Esophagus (tissue), 2 donors: ENCODE results near the gene AVL9. TPM values are rescaled to one million over a fixed set of nuclear protein-coding genes. Genes with fewer than 3 reads are reported as not detected.
A peak's percentile ranks its signal among the peaks of the same experiment; 100 is the strongest.
"Not testable (repeated sequence)": the region's sequence is repeated elsewhere in the genome, so short reads cannot be mapped to it uniquely, and the experiment has no call there.

Source experiments
- H3K27ac ChIP-seq, 2 donors: one replicate each; pipeline ENCODE4 v1.5.1; 2013; ENCODE audit warnings: low read depth in 2 of 2, mild to moderate bottlenecking in 2 of 2, inconsistent platforms in 1 of 2, low read length in 1 of 2, moderate library complexity in 1 of 2
- H3K27me3 ChIP-seq, 2 donors: one replicate each; pipeline ENCODE4 v1.6.1; 2013; ENCODE audit warnings: low read length in 2 of 2, control low read depth in 1 of 2, mild to moderate bottlenecking in 1 of 2; ENCODE audit not compliant: insufficient read depth in 2 of 2, control insufficient read depth in 1 of 2
- H3K36me3 ChIP-seq, 2 donors: one replicate each; pipeline ENCODE4 v1.6.1; 2013; ENCODE audit warnings: low read length in 1 of 2; ENCODE audit not compliant: control insufficient read depth in 2 of 2, insufficient read depth in 2 of 2
- H3K4me1 ChIP-seq, 2 donors: one replicate each; pipeline ENCODE4 v1.6.1; 2013; ENCODE audit warnings: low read length in 1 of 2; ENCODE audit not compliant: control insufficient read depth in 2 of 2, insufficient read depth in 2 of 2
- H3K4me3 ChIP-seq, 2 donors: one replicate each; pipeline ENCODE4 v1.5.1; 2013; ENCODE audit warnings: low read length in 2 of 2, mild to moderate bottlenecking in 2 of 2, low read depth in 1 of 2, moderate library complexity in 1 of 2
- H3K9me3 ChIP-seq, 2 donors: one replicate each; pipeline ENCODE4 v1.6.1; 2013; ENCODE audit warnings: mild to moderate bottlenecking in 2 of 2, low read depth in 1 of 2, low read length in 1 of 2, moderate library complexity in 1 of 2; ENCODE audit not compliant: control insufficient read depth in 2 of 2, insufficient read depth in 1 of 2
- WGBS, 2 donors: extraction: QIAGEN DNeasy Blood & Tissue Kit; methylation state at CpG; one replicate each; pipeline ENCODE4 v1.1.7; 2013; 5-methylcytosine and 5-hydroxymethylcytosine counted together
- polyA plus RNA-seq, 2 donors: library from polyadenylated mRNA; stranded (reverse); fragments of 200-250 nt; gene quantifications; one replicate each; pipeline ENCODE4 v1.2.3, GENCODE V29; 2013
- donor health status: healthy with polysubstance abuse.
- donor health status: Bipolar disorder and iron deficiency.

AVL9 gene
- polyA plus RNA-seq, 2 donors: 8.8 to 9.2 TPM

DNA sequence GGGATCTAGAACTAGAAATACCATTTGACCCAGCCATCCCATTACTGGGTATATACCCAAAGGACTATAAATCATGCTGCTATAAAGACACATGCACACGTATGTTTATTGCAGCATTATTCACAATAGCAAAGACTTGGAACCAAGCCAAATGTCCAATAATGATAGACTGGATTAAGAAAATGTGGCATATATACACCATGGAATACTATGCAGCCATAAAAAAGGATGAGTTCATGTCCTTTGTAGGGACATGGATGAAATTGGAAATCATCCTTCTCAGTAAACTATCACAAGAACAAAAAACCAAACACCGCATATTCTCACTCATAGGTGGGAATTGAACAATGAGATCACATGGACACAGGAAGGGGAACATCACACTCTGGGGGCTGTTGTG lies 25.3 kb upstream of the AVL9 start:
- not testable (repeated sequence) for H3K27ac ChIP-seq, H3K27me3 ChIP-seq, H3K9me3 ChIP-seq, H3K4me3 ChIP-seq, H3K36me3 ChIP-seq, H3K4me1 ChIP-seq
- WGBS, 2 donors: no CpG with 5 or more reads among the region's 2 CpGs

DNA sequence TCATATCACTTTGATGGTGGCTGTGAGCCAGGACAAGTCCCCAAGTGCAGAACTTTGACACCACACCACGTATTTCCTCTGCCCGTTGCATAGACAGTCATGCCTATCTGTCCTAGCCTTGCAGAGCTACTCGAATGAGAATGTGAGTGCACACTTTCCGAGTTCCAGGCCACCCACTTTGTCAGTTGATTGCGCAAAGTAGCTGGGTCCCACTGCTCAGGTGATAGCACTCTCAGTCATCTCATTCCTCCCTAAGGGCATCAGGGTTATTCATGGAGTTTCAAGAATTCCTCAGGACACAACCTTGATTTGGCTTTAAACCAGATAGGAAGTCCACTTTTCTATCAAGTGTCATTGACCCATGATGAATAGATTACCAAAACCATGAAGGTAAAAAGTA lies 24.4 kb upstream of the AVL9 start:
- no peaks in the 10 kb centered on the region for H3K4me1 ChIP-seq
- H3K9me3 ChIP-seq: no peaks in the 10 kb centered on the region
- H3K27me3 ChIP-seq: no peaks in the 10 kb centered on the region
- H3K27ac ChIP-seq: no peak overlapping the region
- H3K4me3 ChIP-seq: no peak overlapping the region
- 65 to 66% methylated on average over 5 of the region's 5 CpGs for WGBS, 2 donors
- no peaks in the 10 kb centered on the region for H3K36me3 ChIP-seq

DNA sequence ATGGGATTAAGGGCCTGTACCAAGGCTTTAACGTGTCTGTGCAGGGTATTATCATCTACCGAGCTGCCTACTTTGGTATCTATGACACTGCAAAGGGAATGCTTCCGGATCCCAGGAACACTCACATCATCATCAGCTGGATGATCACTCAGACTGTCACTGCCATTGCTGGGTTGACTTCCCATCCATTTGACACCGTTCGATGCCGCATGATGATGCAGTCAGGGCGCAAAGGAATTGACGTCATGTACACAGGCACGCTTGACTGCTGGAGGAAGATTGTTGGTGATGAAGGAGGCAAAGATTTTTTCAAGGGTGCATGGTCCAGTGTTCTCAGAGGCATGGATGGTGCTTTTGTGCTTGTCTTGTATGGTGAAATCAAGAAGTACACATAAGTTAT lies 23.3 kb upstream of the AVL9 start:
- 82 to 83% methylated on average over 9 of the region's 9 CpGs for WGBS, 2 donors
- Histone ChIP-seq H3K4me1 (no peaks in the 10 kb centered on the region), H3K36me3 (no peaks in the 10 kb centered on the region), H3K4me3 (no peak overlapping the region), H3K27me3 (no peaks in the 10 kb centered on the region), H3K9me3 (no peaks in the 10 kb centered on the region), H3K27ac (no peak overlapping the region)

DNA sequence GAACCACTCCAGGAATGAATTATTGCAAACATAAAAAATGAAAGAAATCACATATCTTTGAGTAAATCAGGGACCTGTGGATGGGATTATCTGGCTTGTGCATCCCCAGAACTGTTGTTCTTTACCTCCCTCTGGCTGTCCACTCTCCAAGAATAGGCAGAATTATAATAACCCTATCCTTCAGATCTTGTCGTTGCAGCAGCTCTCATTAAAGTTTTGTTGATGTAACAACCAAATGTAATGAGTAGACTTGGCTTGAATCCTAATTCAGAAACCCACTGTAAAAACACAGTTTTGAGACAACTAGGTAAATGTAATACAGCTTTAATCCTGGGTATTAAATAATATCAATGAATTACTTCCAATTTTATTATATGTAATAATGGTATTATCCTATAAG lies 21.3 kb upstream of the AVL9 start:
- Histone ChIP-seq H3K27ac (no peak overlapping the region), H3K36me3 (no peaks in the 10 kb centered on the region), H3K9me3 (no peaks in the 10 kb centered on the region), H3K4me3 (no peak overlapping the region), H3K27me3 (no peaks in the 10 kb centered on the region), H3K4me1 (no peaks in the 10 kb centered on the region)
- WGBS, 2 donors: 74 to 77% methylated on average over 1 of the region's 1 CpG

DNA sequence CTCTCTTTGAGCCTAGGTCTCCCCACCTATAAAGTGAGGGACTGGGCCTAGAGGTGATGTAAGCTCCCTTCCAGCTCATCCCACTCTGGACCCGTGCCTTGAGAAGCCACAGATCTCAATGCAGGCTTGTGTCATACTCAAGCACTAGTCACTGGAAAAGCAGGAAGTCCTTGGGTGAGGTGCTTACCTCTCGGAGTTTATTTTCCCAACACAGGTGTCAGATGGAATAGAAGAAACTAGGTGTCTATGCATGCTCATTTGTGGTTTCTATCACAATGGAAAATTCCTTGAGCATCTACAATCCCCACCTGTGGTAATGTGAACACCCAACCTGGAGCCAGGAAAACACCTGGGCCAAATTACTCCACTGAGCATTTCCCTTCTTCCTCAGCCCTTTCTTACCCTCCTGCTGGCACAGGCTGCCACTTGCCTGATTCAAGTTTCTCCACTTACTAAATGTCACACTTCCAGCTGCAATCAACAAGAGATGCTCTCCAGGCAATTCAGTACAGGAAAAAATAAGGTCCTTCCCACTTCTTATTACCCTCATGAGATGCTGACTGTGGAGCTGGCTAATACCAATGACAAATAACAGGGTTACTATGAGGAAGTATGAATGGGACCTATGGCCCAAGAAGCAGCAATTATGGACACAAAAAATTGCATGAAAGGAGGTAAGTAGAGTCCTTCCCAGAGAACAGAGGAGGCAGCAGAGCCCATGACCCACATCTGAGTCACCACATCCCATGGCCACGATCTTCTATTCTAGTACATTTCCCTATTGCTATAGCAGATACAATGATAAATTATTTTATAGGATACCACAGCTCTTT lies 18.3 kb upstream of the AVL9 start:
- H3K27ac ChIP-seq: no peak overlapping the region
- no peaks in the 10 kb centered on the region for H3K36me3 ChIP-seq
- H3K9me3 ChIP-seq: no peaks in the 10 kb centered on the region
- no peaks in the 10 kb centered on the region for H3K4me1 ChIP-seq
- H3K4me3 ChIP-seq: no peak overlapping the region
- no peaks in the 10 kb centered on the region for H3K27me3 ChIP-seq
- 49 to 55% methylated on average over 3 of the region's 3 CpGs for WGBS, 2 donors

DNA sequence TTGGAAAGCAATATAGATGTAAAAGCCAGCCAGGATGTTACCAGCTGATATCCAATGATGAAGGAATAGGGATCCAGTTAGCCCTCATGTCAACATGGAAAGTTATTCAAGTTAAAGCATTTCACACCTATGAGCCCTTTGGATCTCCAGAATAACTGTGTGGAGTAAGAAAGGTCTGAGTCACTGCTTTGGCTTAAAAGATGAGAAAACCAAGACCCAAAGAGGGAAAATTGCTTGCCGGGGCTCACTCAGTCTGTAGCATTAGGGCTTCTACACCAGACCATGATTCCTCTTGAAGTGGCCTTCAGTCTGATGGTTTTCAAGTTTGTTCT lies 17.7 kb upstream of the AVL9 start:
- Histone ChIP-seq H3K4me3 (no peak overlapping the region), H3K36me3 (no peaks in the 10 kb centered on the region), H3K27me3 (no peaks in the 10 kb centered on the region), H3K4me1 (no peaks in the 10 kb centered on the region), H3K27ac (no peak overlapping the region), H3K9me3 (no peaks in the 10 kb centered on the region)
- 85 to 86% methylated on average over 1 of the region's 1 CpG for WGBS, 2 donors

DNA sequence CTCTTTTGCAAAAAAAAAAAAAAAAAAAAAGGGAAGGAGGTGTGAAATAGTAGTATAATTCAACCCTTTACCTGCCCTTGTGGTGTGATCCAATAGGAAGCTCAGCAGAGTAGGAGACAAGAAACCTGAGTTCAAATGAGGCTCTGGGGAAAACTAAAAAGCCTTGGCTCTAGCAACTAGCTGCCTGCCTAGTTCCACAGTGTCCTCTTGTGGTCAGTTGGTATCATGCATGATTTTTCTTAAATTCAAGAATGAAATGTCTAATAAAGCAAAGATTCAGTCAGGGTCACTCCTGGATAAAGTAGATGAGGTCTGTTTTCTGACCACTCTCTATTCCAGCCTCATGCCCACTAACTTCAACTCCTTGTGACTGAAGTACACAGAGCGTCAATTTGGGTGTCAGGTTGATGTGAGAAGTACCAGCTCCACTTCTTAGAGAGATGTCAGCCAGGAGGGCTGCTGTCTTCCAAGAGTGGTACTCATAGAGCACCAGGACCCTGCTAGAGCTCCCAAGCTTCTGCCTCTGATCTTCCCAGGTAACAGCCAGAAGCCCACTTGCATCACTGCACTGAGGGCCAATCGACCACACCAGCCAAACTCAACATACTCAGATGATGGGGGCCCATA lies 15.6 kb upstream of the AVL9 start:
- H3K4me3 ChIP-seq: no peak overlapping the region
- no peaks in the 10 kb centered on the region for H3K4me1 ChIP-seq
- no peak overlapping the region for H3K27ac ChIP-seq
- WGBS, 2 donors: 65 to 82% methylated on average over 2 of the region's 2 CpGs
- no peaks in the 10 kb centered on the region for H3K9me3 ChIP-seq
- H3K27me3 ChIP-seq: no peaks in the 10 kb centered on the region
- no peaks in the 10 kb centered on the region for H3K36me3 ChIP-seq

DNA sequence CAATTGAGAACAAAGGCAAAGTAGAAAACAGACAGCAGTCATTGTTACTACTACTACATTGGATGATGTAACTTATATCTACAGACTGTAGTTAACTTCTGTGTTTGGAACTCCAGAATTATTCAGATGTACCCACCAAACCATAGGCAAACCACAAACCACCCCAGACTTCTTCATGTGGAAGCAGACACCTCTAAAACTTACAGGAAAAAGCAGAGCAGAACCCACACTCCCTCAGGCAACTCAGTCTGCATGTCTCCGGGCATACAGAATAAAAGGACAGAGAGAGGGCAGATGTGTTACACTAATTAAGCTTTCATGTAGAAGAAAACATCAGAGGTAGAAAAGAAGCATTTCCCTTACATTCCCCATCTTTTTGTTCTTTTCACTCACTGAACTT lies 14.1 kb upstream of the AVL9 start:
- Histone ChIP-seq H3K4me3 (no peak overlapping the region), H3K9me3 (no peaks in the 10 kb centered on the region), H3K27ac (no peak overlapping the region), H3K27me3 (no peaks in the 10 kb centered on the region), H3K36me3 (no peaks in the 10 kb centered on the region), H3K4me1 (no peaks in the 10 kb centered on the region)
- 40 to 58% methylated on average over 1 of the region's 1 CpG for WGBS, 2 donors

DNA sequence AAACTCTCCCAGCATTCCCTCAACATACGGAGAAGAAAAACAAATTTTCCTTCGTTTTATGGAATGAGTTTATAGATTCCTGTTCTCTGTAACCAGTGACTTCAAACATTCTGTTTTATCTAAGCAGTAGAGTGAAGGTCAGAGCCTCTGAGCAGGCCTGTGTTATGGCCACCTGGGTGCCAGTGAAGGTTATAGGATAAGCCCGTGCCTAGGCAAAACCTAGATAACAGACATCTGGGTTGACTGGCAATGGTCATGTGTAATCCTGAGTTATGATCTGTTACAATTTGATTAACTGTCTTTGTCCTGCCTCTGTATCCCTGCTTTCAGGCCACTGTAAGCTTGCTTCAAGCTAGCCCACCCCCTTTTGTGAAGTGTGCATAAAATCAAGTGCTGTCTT lies 13.4 kb upstream of the AVL9 start:
- H3K4me1 ChIP-seq: no peaks in the 10 kb centered on the region
- H3K4me3 ChIP-seq: no peak overlapping the region
- H3K9me3 ChIP-seq: no peaks in the 10 kb centered on the region
- H3K27ac ChIP-seq: no peak overlapping the region
- H3K27me3 ChIP-seq: no peaks in the 10 kb centered on the region
- H3K36me3 ChIP-seq: no peaks in the 10 kb centered on the region
- 57 to 64% methylated on average over 3 of the region's 3 CpGs for WGBS, 2 donors

DNA sequence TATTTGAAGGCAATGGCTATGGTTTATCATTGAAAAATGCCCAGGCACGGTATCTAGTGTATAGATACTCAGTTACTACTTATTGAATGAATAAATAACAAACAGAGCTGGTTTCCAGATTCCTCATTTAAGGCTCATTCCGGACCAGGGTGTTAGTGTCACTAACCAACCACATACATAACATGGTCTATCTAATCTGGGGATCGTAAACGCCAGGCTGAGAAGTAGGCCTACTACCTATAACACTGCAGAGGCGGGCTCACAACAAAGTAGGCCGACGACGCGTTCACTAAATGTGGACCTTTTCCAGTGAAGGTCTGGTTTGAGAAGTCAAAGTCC lies 5.5 kb upstream of the AVL9 start:
- peak overlapping the region; percentile 72 to 88 for H3K27ac ChIP-seq
- 1% methylated on average over 9 of the region's 9 CpGs for WGBS, 2 donors
- H3K9me3 ChIP-seq: no peaks in the 10 kb centered on the region
- H3K27me3 ChIP-seq: no peaks in the 10 kb centered on the region
- H3K36me3 ChIP-seq: no peaks in the 10 kb centered on the region
- peak overlapping the region; percentile 75 to 80 for H3K4me3 ChIP-seq
- no peaks in the 10 kb centered on the region for H3K4me1 ChIP-seq
